HG03095 (cell line): Measurements from ENCODE around the gene WDR86.

ENCODE experiments used
- ATAC-seq: cut with Tn5 transposase; IDR thresholded peaks from one replicate; pipeline ENCODE4 v1.9.1; 2021; ENCODE audit warnings: moderate library complexity; ENCODE audit not compliant: unreplicated experiment

Gene WDR86

GRCh38 chr7:151380199-151381097 is 29.4 kb downstream of the WDR86 start:
- no peak for ATAC-seq

- no peak for ATAC-seq
Observed at GRCh38 chr7:151379534-151380198, 30.2 kb downstream of the WDR86 start.

DNA sequence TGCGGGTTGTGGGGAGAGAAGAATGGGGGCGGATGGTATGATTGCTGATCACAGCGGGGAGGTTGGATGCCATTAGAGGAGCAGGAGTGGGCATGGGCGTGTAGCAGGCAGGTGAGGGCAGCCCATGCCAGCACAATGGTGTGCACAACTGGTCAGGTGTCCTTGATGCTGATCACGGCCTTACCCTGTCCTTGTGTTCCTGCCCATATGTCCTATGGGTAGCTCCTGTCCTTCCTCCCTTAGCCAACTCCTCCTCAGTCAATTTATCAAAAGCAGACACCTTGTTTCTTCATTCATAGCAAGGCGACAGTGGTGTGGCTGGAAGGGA is 30.7 kb downstream of the WDR86 start:
- no peak for ATAC-seq

DNA sequence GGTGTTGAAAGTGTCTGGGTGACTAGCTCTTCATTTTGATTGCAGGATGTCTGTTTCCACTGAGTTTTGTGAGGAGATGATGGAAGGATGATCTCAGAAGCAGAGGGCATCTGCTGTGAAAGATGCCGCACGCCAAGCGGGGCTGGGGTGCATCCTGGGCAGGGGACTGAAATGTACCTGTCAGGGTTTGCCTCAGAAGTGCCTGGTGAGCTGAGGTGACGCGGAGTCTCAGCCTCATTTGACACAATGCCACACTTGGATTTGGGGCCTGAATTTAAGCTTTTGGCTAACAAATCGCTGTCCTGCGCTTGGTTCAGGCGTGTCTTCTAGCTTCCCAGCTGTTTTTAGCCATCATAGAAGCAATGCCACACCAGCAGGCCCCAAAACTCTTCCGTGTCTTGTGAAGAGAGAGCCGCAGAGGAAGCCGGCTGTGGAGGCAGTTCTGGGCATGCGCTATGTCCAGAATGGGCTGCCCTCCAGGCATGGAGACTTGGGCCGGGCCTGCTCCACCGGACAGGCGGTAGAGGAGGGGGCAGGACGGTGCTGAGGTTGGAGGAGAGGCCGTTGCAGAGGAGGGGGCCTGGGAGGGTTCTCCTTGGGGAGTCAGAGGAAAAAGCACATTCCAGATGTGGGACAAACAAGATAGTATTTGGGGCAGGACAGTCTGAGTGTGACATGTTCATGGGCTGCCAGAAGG is 31.2 kb downstream of the WDR86 start:
- ATAC-seq = no peak

DNA sequence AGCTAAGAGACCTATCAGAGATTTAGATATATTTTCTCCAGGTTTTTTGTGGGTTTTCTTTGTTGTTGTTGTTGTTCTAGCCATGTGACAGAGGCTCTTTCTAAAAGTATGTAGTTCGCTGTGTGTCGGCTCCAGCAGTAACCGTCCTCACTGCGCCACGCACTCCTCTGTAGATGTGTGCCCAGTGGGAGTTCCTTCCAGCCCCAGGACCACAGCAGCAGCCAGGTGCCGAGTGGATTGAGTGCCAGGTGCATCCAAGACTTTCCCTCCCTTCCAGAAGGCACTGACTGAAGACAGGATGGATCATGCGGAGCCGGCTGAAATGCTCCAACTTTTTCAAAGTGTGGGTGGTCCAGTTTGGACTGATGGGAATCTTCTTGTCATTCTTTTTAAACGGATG is 31.8 kb downstream of the WDR86 start:
- ATAC-seq = no peak

DNA sequence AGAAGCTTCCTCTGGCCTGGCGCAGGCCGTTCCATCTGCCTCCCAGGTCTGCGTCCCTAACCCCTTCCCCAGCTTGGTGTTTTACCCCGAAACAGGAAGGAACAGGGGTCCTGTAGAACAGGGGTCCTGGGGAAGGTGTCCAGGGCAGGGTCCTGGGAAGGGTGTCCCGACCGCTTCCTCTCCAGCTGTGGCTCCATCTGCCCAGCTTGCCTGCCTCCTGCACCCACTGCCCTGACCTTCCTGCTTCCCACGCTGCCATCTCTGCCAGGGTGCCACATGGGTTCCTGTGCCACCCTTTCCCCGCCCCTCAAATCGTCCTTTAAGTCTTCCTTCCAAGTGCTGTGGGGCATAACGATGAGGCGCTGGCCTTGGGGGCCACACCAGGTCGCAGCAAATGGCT is 32.4 kb downstream of the WDR86 start:
- ATAC-seq = no peak

- no peak for ATAC-seq
Observed at GRCh38 chr7:151376218-151376902, 33.5 kb downstream of the WDR86 start.

DNA sequence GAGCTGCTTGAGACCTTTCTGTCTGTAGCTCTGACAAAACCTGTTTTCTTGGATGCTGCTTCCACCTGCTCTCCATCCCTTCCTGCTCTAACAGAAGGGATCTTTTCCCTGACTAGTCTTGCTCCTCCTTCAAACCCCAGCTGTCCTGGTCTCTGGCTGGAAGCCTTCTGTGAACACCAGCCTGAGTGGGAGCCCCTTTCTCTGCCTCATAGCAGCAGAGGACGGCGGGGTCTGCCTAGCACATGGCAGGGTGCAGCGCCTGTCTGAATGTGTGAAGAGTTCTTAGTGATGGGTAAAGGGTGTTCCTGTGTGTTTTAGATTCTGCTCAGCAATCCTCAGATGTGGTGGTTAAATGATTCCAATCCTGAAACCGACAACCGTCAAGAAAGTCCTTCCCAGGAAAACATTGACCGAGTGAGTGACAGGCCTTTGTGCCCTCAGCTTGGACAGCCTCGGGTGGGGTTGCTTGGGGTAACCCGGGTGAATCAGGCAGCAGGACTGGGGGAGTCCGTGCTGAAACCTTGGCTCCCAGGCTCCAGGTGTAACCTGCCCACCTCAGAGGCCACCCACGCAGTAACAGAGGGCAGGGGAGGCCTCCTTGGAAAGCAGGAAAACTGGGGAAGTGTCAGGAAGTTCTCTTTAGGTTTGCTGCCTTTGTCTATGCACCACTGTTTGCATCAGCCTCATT is 34.2 kb downstream of the WDR86 start:
- no peak for ATAC-seq

DNA sequence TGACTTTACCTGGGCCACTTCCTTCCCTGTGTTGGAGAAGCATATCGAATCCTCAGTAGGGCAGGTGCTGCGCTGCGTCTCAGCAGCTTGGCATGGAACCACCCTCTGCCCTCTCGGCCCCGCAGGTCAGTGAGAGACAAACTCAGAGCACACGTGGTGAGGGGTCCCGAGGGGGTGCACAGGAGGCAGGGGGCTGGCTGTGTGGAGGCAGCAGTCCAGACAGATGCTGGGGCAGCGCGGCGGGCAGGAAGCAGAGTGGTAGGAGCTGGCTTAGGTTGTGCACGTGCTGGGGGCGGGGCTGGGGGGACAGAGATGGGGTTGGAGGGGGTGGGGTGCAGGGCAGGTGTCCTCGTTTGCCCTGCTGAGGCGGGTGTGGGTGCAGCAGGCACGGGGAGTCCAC is 35.1 kb downstream of the WDR86 start:
- ATAC-seq = no peak

DNA sequence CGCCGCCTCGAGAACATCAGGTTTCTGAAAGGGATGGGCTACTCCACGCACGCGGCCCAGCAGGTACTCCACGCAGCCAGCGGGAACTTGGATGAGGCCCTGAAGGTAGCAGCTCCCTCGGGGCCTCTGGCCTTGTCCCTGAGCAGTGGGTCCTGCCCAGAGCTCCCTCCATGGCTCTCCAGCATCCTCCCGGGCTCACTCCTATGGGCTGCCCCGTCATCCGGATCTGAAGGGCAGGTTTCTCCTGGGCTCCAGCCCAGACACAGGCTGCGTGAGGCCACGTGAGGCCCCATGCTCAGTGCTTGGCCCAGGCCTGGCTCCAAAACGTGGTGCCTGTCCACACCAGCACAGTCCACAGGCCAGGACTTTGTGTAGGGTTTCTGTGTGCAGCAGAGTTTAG is 35.7 kb downstream of the WDR86 start:
- ATAC-seq = no peak

GRCh38 chr7:151373599-151373998 is 36.2 kb downstream of the WDR86 start:
- no peak for ATAC-seq

DNA sequence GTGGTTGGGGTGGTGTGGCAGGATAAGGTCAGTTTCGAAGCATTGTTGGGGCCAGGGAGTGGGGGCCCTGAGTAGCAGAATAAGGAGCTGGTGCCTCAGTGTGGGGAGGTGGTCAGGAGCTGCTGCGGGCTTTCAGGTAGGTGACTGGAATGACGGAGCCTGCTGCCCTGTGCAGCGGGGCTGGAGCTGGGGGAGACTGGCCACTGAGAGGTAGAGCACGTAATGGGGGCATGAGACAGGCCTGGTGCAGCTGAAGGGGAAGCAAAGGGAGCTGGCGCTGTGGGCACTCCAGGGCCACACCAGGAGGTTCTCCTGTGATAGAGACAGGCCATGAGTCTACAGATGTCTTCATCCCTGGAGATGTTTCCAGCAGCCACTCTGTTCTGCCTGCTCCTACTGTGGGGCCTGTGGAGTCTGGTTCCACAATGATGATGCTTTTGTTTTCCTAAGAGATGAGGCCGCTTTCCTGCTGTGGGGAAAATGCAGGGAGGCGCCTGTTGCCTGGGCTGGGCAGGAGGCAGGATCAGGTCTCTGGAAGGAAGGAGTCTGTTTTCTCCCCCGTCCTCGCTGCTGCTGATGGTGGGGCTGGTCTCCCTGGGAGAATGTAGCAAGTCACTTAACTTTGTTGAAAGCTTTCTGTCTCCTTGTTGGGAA is 37.1 kb downstream of the WDR86 start:
- no peak for ATAC-seq

GRCh38 chr7:151371266-151371665 is 38.6 kb downstream of the WDR86 start:
- ATAC-seq = no peak

DNA sequence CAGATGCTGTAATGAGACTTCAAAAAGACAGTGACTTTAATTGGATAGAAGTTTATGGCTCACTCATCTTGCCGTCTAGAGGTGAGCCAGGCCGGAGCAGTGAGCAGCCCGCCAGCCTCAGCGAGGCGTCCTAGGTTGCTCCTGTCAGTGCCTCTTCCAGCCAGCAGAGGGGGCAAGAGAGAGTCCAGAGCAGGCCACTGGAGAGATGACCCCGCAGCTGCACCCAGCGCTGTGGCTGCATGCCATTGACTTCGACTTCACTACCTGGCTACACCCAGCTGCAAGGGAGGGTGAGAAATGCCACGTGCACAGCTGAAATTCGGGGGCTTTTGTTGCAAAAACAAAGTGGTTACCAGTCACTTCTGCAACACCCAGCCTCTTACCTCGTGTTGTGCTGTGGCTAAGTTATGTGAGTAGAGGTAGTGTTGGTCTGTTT is 41.7 kb downstream of the WDR86 start:
- ATAC-seq = peak; percentile 96

GRCh38 chr7:151367284-151367683 is 42.6 kb downstream of the WDR86 start:
- ATAC-seq = no peak

DNA sequence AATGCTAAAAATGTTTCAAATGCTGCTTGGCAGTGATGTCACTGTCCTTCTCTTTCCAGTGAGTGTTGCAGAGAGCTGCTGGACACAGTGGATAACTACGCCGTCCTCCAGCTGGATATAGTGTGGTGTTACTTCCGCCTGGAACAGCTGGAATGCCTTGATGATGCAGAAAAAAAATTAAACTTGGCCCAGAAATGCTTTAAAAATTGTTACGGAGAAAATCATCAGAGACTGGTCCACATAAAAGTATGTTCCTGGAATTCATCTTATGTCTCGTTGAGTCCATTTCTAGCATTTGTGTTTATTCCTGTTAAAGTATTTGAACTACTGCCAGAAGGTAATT is 43.0 kb downstream of the WDR86 start:
- ATAC-seq = no peak

GRCh38 chr7:151366166-151366879 is 43.5 kb downstream of the WDR86 start:
- no peak for ATAC-seq

DNA sequence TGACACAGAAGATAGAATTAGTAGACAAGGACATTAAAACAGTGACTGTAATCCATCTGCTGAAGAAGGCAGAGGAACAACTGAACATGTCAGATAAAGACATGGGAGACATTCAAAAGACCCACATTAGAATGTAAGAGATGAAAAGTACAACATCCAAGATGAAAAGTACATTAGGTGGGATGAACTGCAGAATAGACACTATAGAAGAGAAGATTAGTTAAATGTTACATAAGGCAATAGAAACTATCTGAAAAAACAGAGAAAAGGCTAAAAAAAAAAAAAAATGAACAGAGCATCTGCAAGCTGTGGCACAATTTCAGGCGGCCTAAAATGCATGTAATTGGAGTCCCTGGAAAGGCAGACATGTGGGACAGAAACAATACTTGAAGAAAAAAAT is 46.7 kb downstream of the WDR86 start:
- no peak for ATAC-seq

GRCh38 chr7:151361193-151361959 is 48.5 kb downstream of the WDR86 start:
- ATAC-seq = no peak
